Fibroblast of the aortic adventitia (primary cell): ENCODE data around the gene LLPH. TPM values are rescaled to one million over a fixed set of nuclear protein-coding genes. Genes with fewer than 3 reads are reported as not detected.

Experiments
- DNase-seq: peaks from one replicate; pipeline ENCODE4 v3.0.0-alpha.2; 2010; ENCODE audit warnings: low read depth
- H3K4me3 ChIP-seq: 2 replicates; pipeline ENCODE4 v1.5.1; 2011; ENCODE audit warnings: low read depth, mild to moderate bottlenecking, control low read depth, low read length, moderate library complexity
- CTCF ChIP-seq: IDR thresholded peaks from 2 replicates; pipeline ENCODE4 v1.5.1; 2011; ENCODE audit warnings: mild to moderate bottlenecking, low read length, control low read depth, inconsistent platforms; ENCODE audit not compliant: insufficient read depth
- total RNA-seq: library from RNA; depleted of rRNA; stranded (reverse); fragments of >200 nt; gene quantifications from 2 replicates; pipeline ENCODE4 v1.2.3, GENCODE V29; 2012; ENCODE audit warnings: low replicate concordance

The LLPH gene
- total RNA-seq, 1 donor = 9.3 TPM

- peak; percentile 14 for TF ChIP-seq CTCF
- no peak for DNase-seq
- no peak overlapping the region for H3K4me3 ChIP-seq
Observed at GRCh38 chr12:66103016-66103913, 27.3 kb downstream of the LLPH start.

- TF ChIP-seq CTCF = no peak
- no peak overlapping the region for H3K4me3 ChIP-seq
- DNase-seq = peak; percentile 48
Observed at GRCh38 chr12:66092559-66093269, 37.8 kb downstream of the LLPH start.

GRCh38 chr12:66090157-66090556, 40.4 kb downstream of the LLPH start:
- no peak for DNase-seq
- TF ChIP-seq CTCF = no peak
- no peak overlapping the region for H3K4me3 ChIP-seq

- H3K4me3 ChIP-seq = no peak overlapping the region
- peak; percentile 82 for TF ChIP-seq CTCF
- DNase-seq = peak; percentile 87
Observed at GRCh38 chr12:66087365-66087943, 43.1 kb downstream of the LLPH start.

- H3K4me3 ChIP-seq = no peak overlapping the region
- no peak for TF ChIP-seq CTCF
- DNase-seq = no peak
Observed at GRCh38 chr12:66085998-66086397, 44.6 kb downstream of the LLPH start.

- H3K4me3 ChIP-seq = no peak overlapping the region
- TF ChIP-seq CTCF = no peak
- DNase-seq = no peak
Observed at GRCh38 chr12:66085213-66085612, 45.3 kb downstream of the LLPH start.
